ENCODE data around the gene NCF2. TPM values are rescaled to one million over a fixed set of nuclear protein-coding genes. Genes with fewer than 3 reads are reported as not detected.

The NCF2 gene
- total RNA-seq, 2 experiments from 2014 or later, result 21.5 to 23.0 TPM

DNA sequence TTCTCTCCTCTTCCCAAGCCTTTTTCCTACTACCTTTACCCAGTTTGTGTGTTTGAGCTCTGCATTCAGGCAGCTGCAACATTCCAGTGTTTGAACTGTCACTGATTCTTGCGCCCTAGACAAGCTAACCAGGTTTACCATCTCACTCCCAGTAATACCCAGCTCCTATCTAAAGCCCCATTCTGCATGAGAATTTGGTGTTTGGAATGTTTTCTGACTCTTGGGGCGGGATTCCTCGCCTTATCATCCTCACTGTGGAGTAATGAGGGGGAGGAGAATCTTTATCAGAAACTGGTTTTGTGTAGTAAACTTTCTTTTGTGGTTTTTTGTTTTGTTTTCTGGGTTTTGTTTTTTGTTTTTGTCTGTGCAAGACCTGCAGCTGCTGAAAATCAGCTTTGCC lies 36.5 kb downstream of the NCF2 start:
- H3K27ac Mint-ChIP-seq, result no peak overlapping the region
- no peaks in the 10 kb centered on the region for H3K4me1 Mint-ChIP-seq
- POLR2A ChIA-PET, result interaction anchor here (1.4 to 1.5 kb wide), 2 partner anchors 15 to 36 kb away, joined by 3 to 5 read pairs; partner anchors contain the start of gene NCF2
- no peaks in the 10 kb centered on the region for H3K27me3 Mint-ChIP-seq
- DNase-seq, result no peak
- H3K9me3 Mint-ChIP-seq, result no peaks in the 10 kb centered on the region
- peaks cover 80% of the 10 kb centered on the region for H3K36me3 Mint-ChIP-seq (ENCODE audit: low read depth)
- CTCF ChIA-PET, result no interaction called here
- no peak overlapping the region for H3K4me3 Mint-ChIP-seq

DNA sequence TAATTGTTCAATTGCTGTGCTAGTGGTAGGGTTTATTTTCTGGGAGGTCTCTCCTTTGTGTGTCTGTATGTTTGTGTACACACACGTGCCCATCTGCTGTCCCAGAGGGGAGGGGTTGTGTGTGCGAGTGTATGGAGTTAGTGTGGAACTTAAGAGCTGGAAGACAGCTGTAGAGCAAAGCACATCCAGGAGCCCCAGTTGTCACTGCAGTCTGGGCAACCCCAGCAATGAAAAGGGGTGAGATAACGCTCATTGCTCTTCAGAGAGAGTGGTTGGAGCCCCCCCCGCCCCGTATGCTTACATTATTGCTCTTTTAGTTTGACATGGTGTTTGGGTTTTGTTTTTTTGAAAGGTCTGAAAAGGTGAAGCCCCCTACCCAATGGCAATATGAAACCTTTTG lies 36.9 kb downstream of the NCF2 start:
- POLR2A ChIA-PET, result interaction anchor here (1.4 to 1.5 kb wide), 2 partner anchors 14 to 36 kb away, joined by 3 to 5 read pairs; partner anchors contain the start of gene NCF2

GRCh38 chr1:183552891-183553290 lies 37.4 kb downstream of the NCF2 start:
- H3K36me3 Mint-ChIP-seq (ENCODE audit: low read depth), result peaks cover 80% of the 10 kb centered on the region
- H3K4me3 Mint-ChIP-seq, result no peak overlapping the region
- H3K27me3 Mint-ChIP-seq, result no peaks in the 10 kb centered on the region
- ChIA-PET CTCF (no interaction called here), POLR2A (interaction anchor here (1.5 kb wide), 1 partner anchor 37 kb away, joined by 5 read pairs; the partner anchor contains the start of gene NCF2)
- no peaks in the 10 kb centered on the region for H3K9me3 Mint-ChIP-seq
- H3K4me1 Mint-ChIP-seq, result no peaks in the 10 kb centered on the region
- no peak overlapping the region for H3K27ac Mint-ChIP-seq
- no peak for DNase-seq

More for the DNA sequence above, 36.9 kb downstream of the NCF2 start:
- CTCF ChIA-PET, result no interaction called here
- no peak for DNase-seq
- H3K27me3 Mint-ChIP-seq, result no peaks in the 10 kb centered on the region
- H3K36me3 Mint-ChIP-seq (ENCODE audit: low read depth), result peaks cover 81% of the 10 kb centered on the region
- no peaks in the 10 kb centered on the region for H3K4me1 Mint-ChIP-seq
- H3K9me3 Mint-ChIP-seq, result no peaks in the 10 kb centered on the region
- H3K27ac Mint-ChIP-seq, result no peak overlapping the region
- H3K4me3 Mint-ChIP-seq, result no peak overlapping the region

DNA sequence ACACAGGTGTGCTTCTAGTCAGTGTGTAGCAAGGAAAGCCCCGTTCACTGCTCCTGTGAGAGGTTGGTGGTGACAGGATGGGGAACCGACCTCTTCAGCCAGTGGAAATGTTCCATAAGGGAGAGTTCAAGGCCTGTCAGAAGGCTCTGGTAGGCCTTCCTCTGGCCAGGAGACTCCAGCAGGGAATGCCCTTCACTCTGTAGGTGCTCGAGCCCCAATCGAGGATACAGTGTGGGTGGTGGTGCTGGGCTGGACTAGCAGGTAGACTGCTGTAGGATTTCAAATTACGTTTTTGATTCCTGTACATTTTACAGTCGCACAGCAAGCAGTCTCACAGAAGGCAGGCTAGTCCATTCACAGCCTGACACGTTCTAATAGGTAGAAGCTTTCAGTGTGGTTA lies 37.8 kb downstream of the NCF2 start:
- POLR2A ChIA-PET, result no interaction called here
- Mint-ChIP-seq H3K27ac (no peak overlapping the region), H3K36me3 (ENCODE audit: low read depth) (peaks cover 78% of the 10 kb centered on the region), H3K4me3 (no peak overlapping the region), H3K27me3 (no peaks in the 10 kb centered on the region), H3K4me1 (peaks cover under 1% of the 10 kb centered on the region), H3K9me3 (no peaks in the 10 kb centered on the region)
- no peak for DNase-seq
- CTCF ChIA-PET, result no interaction called here

GRCh38 chr1:183551924-183552323 lies 38.3 kb downstream of the NCF2 start:
- Mint-ChIP-seq H3K4me1 (peaks cover 6% of the 10 kb centered on the region), H3K36me3 (ENCODE audit: low read depth) (peaks cover 78% of the 10 kb centered on the region)
- POLR2A ChIA-PET, result no interaction called here

DNA sequence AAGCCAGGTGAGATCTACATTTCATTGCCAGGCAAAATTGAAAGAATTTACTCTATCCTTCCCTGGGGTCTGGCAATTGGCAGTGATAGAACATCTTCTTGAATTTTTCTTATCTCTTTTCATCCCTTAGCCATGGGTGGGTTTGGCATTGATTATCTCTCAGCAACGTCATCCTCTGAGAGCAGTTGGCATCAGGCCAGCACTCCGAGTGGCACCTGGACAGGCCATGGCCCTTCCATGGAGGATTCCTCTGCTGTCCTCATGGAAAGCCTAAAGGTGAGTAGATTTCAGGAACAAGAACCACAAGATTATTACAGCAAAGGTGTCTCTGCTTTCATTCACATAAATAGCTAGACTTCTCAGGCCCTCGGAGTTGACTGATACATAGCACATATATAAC lies 39.3 kb downstream of the NCF2 start:
- H3K9me3 Mint-ChIP-seq, result no peaks in the 10 kb centered on the region
- peaks cover 83% of the 10 kb centered on the region for H3K36me3 Mint-ChIP-seq (ENCODE audit: low read depth)
- DNase-seq, result no peak
- peaks cover 9% of the 10 kb centered on the region for H3K4me1 Mint-ChIP-seq
- H3K27ac Mint-ChIP-seq, result no peak overlapping the region
- CTCF ChIA-PET, result no interaction called here
- POLR2A ChIA-PET, result no interaction called here
- no peak overlapping the region for H3K4me3 Mint-ChIP-seq
- no peaks in the 10 kb centered on the region for H3K27me3 Mint-ChIP-seq

More at GRCh38 chr1:183551924-183552323, 38.3 kb downstream of the NCF2 start:
- no peak for DNase-seq
- CTCF ChIA-PET, result interaction anchor here (0.6 kb wide), 1 partner anchor 486 kb away, joined by 3 read pairs; no protein-coding TSS in a partner anchor
- H3K9me3 Mint-ChIP-seq, result no peaks in the 10 kb centered on the region
- H3K27ac Mint-ChIP-seq, result no peak overlapping the region
- no peak overlapping the region for H3K4me3 Mint-ChIP-seq
- no peaks in the 10 kb centered on the region for H3K27me3 Mint-ChIP-seq

DNA sequence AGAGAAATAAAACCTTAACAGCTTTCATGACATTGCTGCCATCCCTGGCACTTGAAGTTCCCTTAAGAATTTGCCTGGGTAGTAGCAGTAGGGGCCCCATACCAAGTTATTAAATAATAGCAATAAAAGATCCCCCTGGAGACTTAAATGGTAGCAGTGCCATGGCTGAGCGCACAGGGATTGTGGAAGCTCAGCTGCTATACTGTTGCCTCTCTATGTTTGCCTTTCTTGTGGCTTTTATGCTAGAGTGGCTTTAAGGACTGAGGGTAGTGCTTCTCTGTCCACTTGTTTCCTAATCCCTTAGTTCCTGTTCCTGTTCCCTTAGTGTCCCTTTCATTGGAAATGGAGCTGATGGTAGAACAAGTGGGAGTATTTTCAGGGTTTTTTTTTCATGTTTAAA lies 42.1 kb downstream of the NCF2 start:
- Mint-ChIP-seq H3K4me1 (peaks cover 11% of the 10 kb centered on the region), H3K9me3 (no peaks in the 10 kb centered on the region), H3K27me3 (no peaks in the 10 kb centered on the region), H3K36me3 (ENCODE audit: low read depth) (peaks cover 84% of the 10 kb centered on the region), H3K4me3 (no peak overlapping the region), H3K27ac (no peak overlapping the region)
- ChIA-PET CTCF (interaction anchor here (0.6 to 1.4 kb wide), 3 partner anchors 9 to 409 kb away, joined by 3 to 5 read pairs (median 4); no protein-coding TSS in a partner anchor), POLR2A (interaction anchor here (1.4 kb wide), 1 partner anchor 69 kb away, joined by 4 read pairs; no protein-coding TSS in a partner anchor)
- DNase-seq, result no peak

- no peaks in the 10 kb centered on the region for H3K27me3 Mint-ChIP-seq
- H3K27ac Mint-ChIP-seq, result no peak overlapping the region
- CTCF ChIA-PET, result interaction anchor here (1.3 kb wide), 1 partner anchor 76 kb away, joined by 3 read pairs; no protein-coding TSS in a partner anchor
Measured at GRCh38 chr1:183546427-183546826, 43.8 kb downstream of the NCF2 start.

GRCh38 chr1:183544598-183545297 lies 45.5 kb downstream of the NCF2 start:
- Mint-ChIP-seq H3K27ac (no peak overlapping the region), H3K27me3 (no peaks in the 10 kb centered on the region), H3K36me3 (ENCODE audit: low read depth) (peaks cover 75% of the 10 kb centered on the region), H3K9me3 (no peaks in the 10 kb centered on the region), H3K4me3 (no peak overlapping the region), H3K4me1 (peaks cover 15% of the 10 kb centered on the region)
- no peak for DNase-seq
- ChIA-PET CTCF (interaction anchor here (1.5 kb wide), 2 partner anchors 9 to 36 kb away, joined by 4 to 6 read pairs; no protein-coding TSS in a partner anchor), POLR2A (no interaction called here)

More at GRCh38 chr1:183546427-183546826, 43.8 kb downstream of the NCF2 start:
- POLR2A ChIA-PET, result interaction anchor here (1.4 kb wide), 1 partner anchor 68 kb away, joined by 4 read pairs; no protein-coding TSS in a partner anchor
- DNase-seq, result no peak
- Mint-ChIP-seq H3K4me1 (peaks cover 15% of the 10 kb centered on the region), H3K36me3 (ENCODE audit: low read depth) (peaks cover 80% of the 10 kb centered on the region), H3K9me3 (no peaks in the 10 kb centered on the region), H3K4me3 (no peak overlapping the region)

DNA sequence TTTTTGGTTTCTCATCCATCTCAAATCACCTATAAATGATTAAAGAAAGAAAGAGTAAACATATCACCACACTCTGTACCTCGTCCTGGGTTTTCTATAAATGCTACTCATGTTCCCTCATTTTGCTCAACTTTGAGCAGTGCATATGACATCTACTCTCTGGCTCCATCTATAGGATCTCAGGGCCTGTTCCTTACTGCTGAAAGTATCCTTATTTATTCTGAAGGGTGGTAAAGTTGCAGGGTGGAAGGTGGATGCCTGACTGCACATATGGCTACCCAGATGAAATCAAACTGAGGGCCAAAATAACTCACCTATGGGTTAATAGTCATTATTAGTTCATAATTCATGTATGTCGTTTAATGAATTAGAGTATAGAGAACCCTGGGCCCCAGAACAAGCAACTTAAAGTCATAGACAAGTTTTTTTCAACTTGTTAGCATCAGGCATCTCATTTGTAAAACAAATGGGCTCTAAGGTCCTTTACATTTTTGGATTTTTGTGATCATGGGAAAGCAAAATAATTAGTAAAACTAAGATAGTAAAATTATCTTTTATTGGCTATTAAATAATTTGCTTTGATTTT lies 46.5 kb downstream of the NCF2 start:
- Mint-ChIP-seq H3K4me3 (no peak overlapping the region), H3K27ac (no peak overlapping the region), H3K36me3 (ENCODE audit: low read depth) (peaks cover 74% of the 10 kb centered on the region), H3K9me3 (no peaks in the 10 kb centered on the region), H3K4me1 (peaks cover 15% of the 10 kb centered on the region), H3K27me3 (no peaks in the 10 kb centered on the region)
- CTCF ChIA-PET, result no interaction called here
- POLR2A ChIA-PET, result no interaction called here
- no peak for DNase-seq

GRCh38 chr1:183537405-183537804 lies 52.9 kb downstream of the NCF2 start:
- no peak overlapping the region for H3K4me3 Mint-ChIP-seq
- H3K27me3 Mint-ChIP-seq, result no peaks in the 10 kb centered on the region
- POLR2A ChIA-PET, result no interaction called here
- H3K27ac Mint-ChIP-seq, result no peak overlapping the region
- no peaks in the 10 kb centered on the region for H3K9me3 Mint-ChIP-seq
- peaks cover 72% of the 10 kb centered on the region for H3K36me3 Mint-ChIP-seq (ENCODE audit: low read depth)
- CTCF ChIA-PET, result no interaction called here
- H3K4me1 Mint-ChIP-seq, result peaks cover 11% of the 10 kb centered on the region
- DNase-seq, result no peak

GRCh38 chr1:183533617-183534174 lies 56.6 kb downstream of the NCF2 start:
- Mint-ChIP-seq H3K27ac (no peak overlapping the region), H3K9me3 (no peaks in the 10 kb centered on the region), H3K4me3 (no peak overlapping the region), H3K4me1 (peaks cover 6% of the 10 kb centered on the region), H3K27me3 (no peaks in the 10 kb centered on the region), H3K36me3 (ENCODE audit: low read depth) (peaks cover 67% of the 10 kb centered on the region)
- no peak for DNase-seq
- ChIA-PET CTCF (no interaction called here), POLR2A (no interaction called here)

DNA sequence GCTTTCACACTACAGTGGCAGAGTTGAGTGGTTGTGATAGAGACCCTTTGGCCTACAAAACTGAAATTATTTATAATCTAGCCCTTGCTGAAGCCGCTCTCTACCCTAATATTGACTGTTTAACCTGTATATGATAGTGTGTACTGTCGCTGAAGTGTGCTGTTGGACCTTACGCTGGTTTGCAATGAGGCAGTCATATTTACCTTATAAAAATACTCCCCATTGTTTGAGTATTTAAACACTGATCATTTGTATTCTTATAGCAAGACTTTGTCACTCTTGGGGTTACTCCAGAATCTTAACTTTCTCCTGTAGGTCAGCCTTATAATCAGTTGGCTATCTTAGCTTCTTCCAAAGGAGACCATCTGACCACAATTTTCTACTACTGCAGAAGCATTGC lies 61.7 kb downstream of the NCF2 start:
- Mint-ChIP-seq H3K36me3 (ENCODE audit: low read depth) (peaks cover 60% of the 10 kb centered on the region), H3K27me3 (no peaks in the 10 kb centered on the region), H3K4me1 (no peaks in the 10 kb centered on the region), H3K4me3 (no peak overlapping the region), H3K9me3 (no peaks in the 10 kb centered on the region), H3K27ac (no peak overlapping the region)
- DNase-seq, result no peak
- POLR2A ChIA-PET, result no interaction called here
- CTCF ChIA-PET, result no interaction called here

Measured in activated CD4-positive, alpha-beta memory T cell treated with anti-CD3 and anti-CD28 coated beads, Interleukin-2, amount 10 ng/mL, durations not matched to agents 7 days and 5 days (primary cell).